H54 (cell line): ENCODE measurements around the gene NKAPD1.

Source experiments
- DNase-seq: peaks from one replicate; pipeline ENCODE4 v3.0.0; 2011; ENCODE audit warnings: low spot score, mixed read lengths; ENCODE audit not compliant: insufficient read length
- FAIRE-seq: peaks from 3 replicates; lab custom pipeline; 2011; peaks lifted over from hg19 to GRCh38; lab: Jason Lieb, UNC
- POLR2A ChIP-seq: IDR thresholded peaks from 2 replicates; pipeline ENCODE4 v1.6.1; 2011; ENCODE audit warnings: low read depth, mild to moderate bottlenecking, low read length

The NKAPD1 gene

GRCh38 chr11:112113539-112114457 lies 39.7 kb downstream of the NKAPD1 start:
- peak; percentile 50 for FAIRE-seq
- TF ChIP-seq POLR2A = no peak
- DNase-seq = no peak

- FAIRE-seq (no peak), DNase-seq (no peak)
- no peak for TF ChIP-seq POLR2A
These were observed 40.4 kb downstream of the NKAPD1 start for GRCh38 chr11:112114460-112114859.

GRCh38 chr11:112115386-112115785 lies 41.3 kb downstream of the NKAPD1 start:
- FAIRE-seq (no peak), DNase-seq (no peak)
- TF ChIP-seq POLR2A = no peak

GRCh38 chr11:112118176-112118575 lies 44.1 kb downstream of the NKAPD1 start:
- DNase-seq (no peak), FAIRE-seq (no peak)
- TF ChIP-seq POLR2A = no peak

GRCh38 chr11:112121981-112122615 lies 48.0 kb downstream of the NKAPD1 start:
- no peak for TF ChIP-seq POLR2A
- FAIRE-seq = no peak
- DNase-seq = no peak

DNA sequence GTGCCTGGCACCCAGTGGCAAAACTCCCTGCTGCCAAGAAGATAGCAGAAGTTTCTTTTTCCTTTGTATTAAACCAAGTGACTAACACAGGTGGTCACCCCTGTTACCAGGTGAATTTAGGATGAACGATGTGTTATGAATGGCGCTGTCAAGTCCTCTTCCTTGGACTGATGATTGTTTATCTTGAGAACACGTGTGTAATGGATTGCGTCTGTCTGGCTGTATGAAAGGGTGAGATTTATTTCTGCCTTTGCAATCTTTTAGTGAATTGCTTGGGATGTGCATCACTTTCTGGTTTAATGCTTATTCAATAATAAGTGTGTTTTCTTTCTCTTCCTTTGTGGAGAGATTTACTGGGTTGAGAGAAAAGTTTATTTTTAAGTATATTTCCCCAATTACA lies 49.0 kb downstream of the NKAPD1 start:
- TF ChIP-seq POLR2A = no peak
- DNase-seq (no peak), FAIRE-seq (no peak)

- DNase-seq (no peak), FAIRE-seq (no peak)
- TF ChIP-seq POLR2A = no peak
These were observed 53.0 kb downstream of the NKAPD1 start for GRCh38 chr11:112127056-112127455.

DNA sequence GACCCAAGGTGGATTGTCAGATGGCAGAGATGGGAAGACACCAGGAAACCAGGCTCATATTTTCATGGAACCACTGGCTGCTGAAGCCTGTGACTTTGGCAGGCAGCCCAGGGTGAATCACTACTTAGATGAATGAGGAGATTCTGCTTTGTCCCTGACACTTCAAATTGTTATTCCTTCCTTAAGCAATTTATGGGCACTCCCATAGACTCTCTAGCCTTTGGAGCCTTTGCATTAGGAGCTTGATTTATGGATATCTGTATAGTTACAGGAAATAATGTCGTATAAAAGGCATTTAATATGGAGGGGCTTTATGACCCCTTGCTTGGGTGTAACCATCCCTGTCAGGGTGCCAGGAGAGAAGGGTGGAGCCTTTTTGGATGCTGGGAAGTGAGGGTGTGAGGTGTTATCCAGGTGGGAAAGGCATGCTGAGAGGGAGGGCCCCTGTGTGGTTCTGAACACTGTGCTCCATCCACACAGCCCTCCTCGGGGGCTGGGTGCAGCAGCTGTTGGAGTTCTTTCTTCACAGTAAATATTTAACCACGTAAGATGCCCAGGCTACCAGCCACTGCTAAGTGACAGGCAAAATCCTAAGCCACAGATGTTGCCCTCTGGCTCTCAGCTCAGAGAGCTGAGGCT lies 54.5 kb downstream of the NKAPD1 start:
- DNase-seq (peak; percentile 37), FAIRE-seq (peak; percentile 95)
- TF ChIP-seq POLR2A = no peak

DNA sequence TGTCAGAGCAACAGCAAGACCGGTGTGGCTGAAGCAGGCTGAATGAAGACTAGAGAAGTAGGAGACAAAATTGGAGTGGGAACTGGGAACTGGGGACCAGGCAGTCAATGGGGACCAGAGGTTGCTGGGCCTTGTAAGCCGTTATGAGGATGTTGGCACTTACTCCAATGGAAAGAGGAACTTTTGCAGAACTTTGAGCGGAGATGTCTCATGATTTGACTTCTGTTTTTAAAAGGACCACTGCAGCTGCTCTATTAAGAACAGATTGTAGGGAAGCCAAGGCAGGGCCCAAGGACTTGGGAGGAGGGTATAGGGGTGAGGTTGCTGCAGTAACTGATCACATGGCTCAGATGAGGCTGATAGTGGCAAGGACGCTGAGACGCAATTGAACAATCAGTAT lies 55.6 kb downstream of the NKAPD1 start:
- no peak for TF ChIP-seq POLR2A
- DNase-seq (no peak), FAIRE-seq (no peak)

GRCh38 chr11:112132737-112133136 lies 58.6 kb downstream of the NKAPD1 start:
- FAIRE-seq (no peak), DNase-seq (no peak)
- no peak for TF ChIP-seq POLR2A

DNA sequence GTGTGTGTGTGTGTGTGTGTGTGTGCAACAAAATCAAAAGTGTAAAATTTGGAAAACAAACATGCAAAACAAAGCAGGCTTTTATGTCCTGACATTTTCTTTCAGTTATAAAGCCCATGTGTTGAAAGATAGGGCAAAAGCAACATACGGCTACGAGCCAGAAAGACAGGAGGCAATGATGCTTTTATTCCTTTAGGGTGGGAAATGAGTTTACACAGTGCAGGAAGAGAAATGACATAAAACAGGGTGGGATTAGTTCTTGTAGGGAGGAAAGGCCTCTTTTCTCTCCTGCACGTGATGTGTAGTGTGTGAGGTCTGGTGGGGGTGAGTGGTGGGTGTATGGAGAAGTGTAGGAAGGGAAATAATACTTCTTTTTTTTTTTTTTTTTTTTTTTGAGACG lies 60.4 kb downstream of the NKAPD1 start:
- DNase-seq (no peak), FAIRE-seq (no peak)
- TF ChIP-seq POLR2A = no peak
